Stimulated activated CD8-positive, alpha-beta memory T cell treated with anti-CD3 and anti-CD28 coated beads, Interleukin-15, amount 100 ng/mL, for 48 hours (primary cell): Measurements from ENCODE around the gene L2HGDH.

Experiments
- DNase-seq, 2 donors: peaks; one replicate each; pipeline ENCODE4 v3.0.0-alpha.2; 2020; ENCODE audit warnings: low read depth in 2 of 2

Gene L2HGDH

DNA sequence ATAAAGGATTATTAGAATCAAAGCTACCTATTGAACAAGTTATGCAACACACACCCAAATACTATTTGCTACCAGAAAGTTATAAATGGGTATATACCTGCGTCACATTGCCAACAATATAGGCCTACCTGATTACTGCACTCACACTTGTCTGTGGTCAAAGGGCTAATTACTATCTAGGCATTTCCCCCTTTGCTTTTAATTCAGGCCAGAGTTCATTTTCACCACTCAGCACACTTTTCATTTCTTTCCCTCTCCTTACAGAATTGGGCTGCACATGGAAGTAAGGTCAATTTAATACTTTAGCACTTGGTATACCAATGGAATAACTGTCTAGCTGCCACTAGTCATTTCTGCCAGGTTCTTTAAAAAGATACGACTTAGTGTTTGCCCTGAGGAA lies 82.3 kb downstream of the L2HGDH start:
- DNase-seq, result no peak

DNA sequence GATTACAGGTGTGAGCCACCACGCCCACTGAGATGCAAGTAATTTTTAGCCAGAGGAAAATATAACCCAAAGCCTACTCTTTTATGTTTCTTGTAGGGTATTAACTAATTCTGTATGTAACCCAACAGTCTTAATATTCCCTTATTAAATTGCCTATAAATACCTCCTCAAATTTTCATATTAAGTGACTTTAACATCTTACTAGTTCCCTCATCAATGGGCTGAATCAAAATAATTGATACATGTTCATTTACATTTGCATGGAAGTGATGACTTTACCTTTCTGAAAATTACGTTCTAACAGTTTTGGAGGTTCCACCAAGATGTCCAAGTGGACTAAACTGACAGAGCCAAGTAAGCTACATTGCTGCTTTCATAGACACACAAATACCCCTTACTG lies 83.7 kb downstream of the L2HGDH start:
- no peak for DNase-seq

- no peak for DNase-seq
These were observed 86.1 kb downstream of the L2HGDH start for GRCh38 chr14:50225974-50226297.

- no peak for DNase-seq
These were observed 86.7 kb downstream of the L2HGDH start for GRCh38 chr14:50225067-50225973.

- DNase-seq, result no peak
These were observed 89.9 kb downstream of the L2HGDH start for GRCh38 chr14:50222055-50222613.

DNA sequence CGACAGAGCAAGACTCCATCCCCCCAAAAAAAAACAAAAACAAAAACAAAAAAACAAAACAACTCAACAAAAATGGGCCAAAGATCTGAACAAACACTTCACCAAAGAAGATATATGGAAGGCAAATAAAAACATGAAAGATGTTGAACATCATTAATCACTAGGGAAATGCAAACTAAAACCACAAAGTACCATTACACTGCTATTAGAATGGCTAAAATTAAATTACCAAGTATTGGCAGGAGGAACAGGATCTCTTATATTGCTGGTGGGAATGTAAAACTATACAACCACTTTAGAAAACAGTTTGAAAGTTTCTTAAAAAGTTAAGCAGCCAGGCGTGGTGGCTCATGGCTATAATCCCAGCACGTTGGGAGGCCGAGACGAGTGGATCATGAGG lies 93.5 kb downstream of the L2HGDH start:
- no peak for DNase-seq

GRCh38 chr14:50215416-50215815 lies 96.6 kb downstream of the L2HGDH start:
- DNase-seq, result no peak

- no peak for DNase-seq
These were observed 98.2 kb downstream of the L2HGDH start for GRCh38 chr14:50213795-50214194.

GRCh38 chr14:50212726-50213125 lies 99.3 kb downstream of the L2HGDH start:
- DNase-seq, result no peak

DNA sequence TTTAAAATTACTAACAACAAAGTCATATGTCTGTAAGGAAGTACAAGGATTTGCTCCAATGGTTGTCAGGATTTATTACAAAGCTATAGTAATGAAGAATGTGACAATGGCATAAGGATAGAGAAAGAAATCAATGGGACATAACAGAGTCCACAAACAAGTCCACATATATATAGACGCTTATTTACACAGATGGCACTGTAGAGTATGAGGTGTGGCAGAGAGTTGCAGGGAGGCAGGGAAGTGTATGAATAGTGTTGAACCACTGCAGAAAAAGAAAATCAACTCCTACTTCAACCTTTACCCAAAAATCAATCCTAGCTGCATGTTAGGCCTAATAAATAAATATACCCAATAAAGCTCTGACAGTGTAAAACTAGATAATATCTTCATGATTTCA lies 102.0 kb downstream of the L2HGDH start:
- no peak for DNase-seq

- DNase-seq, result no peak
These were observed 113.5 kb downstream of the L2HGDH start for GRCh38 chr14:50198499-50198898.

DNA sequence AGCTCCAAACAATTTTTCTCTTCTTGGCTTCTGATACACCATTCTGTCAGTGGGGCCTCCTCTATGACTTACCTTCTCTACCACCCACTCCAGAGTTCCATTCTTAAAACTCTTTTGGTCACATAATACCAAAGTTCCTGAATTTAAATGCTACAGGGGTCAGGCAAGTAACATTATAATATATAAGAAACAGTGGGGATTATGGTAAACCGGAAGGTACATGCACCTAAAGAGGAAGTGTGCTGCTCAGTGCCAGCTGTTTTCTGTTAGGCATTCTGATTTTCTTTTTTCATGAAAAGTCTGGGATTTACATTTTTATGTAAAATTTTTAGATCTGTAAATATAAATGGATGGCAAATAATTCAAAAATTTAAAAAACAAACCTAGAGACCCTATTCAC lies 120.5 kb downstream of the L2HGDH start:
- no peak for DNase-seq
